HepG2 (cell line): Measurements from ENCODE around the gene BORCS5. TPM values are rescaled to one million over a fixed set of nuclear protein-coding genes. Genes with fewer than 3 reads are reported as not detected.

Experiments used
- ATAC-seq: fragments of 200-7000 bp; cut with Tn5 transposase; 3 replicates; pipeline ENCODE4 v1.9.1; 2020; ENCODE audit warnings: mild to moderate bottlenecking, moderate library complexity
- BruUV-seq: library from RNA; stranded (reverse); fragments of 400-500 nt; replicated peaks from 2 replicates; lab custom pipeline; 2021; lab: Mats Ljungman, UMichigan
- CTCF ChIA-PET: fragments of 300-600 bp; formaldehyde crosslinking; extraction: SDS; loops from one replicate; lab custom pipeline; 2021; ENCODE audit warnings: low total read pairs, inconsistent platforms, low intra/inter-chr PET ratio; lab: Yijun Ruan, JAX
- POLR2A ChIA-PET: fragments of 350-600 bp; sonication (Branson Sonifier 250); formaldehyde crosslinking; loops from one replicate; lab custom pipeline; 2020; ENCODE audit warnings: antibody characterized with exemption, inconsistent platforms; lab: Yijun Ruan, JAX
- DNase-seq: peaks from one replicate; pipeline ENCODE4 v3.0.0-alpha.2; 2015; ENCODE audit warnings: low spot score
- FAIRE-seq: peaks from 3 replicates; lab custom pipeline; 2011; peaks lifted over from hg19 to GRCh38; lab: Jason Lieb, UNC
- H2AFZ ChIP-seq: one replicate; pipeline ENCODE4 v1.6.1; 2011; ENCODE audit warnings: low read length, inconsistent platforms
- H3K27ac ChIP-seq: fragments of 300-600 bp; 3 replicates; pipeline ENCODE4 v1.8.0; 2011; ENCODE audit warnings: mixed run types, mild to moderate bottlenecking, mixed read lengths, low read length, inconsistent platforms; ENCODE audit not compliant: insufficient read depth; ENCODE audit errors: extremely low read length
- H3K27me3 ChIP-seq, 2 experiments: fragments of 200-600 bp in 1 of 2; 2 replicates in 1 of 2; 3 replicates in 1 of 2; pipeline versions ENCODE4 v1.6.0 to v1.8.0; 2011; ENCODE audit warnings: low read length in 2 of 2, mild to moderate bottlenecking in 2 of 2, moderate library complexity in 2 of 2, inconsistent platforms in 1 of 2; ENCODE audit not compliant: insufficient read depth in 2 of 2, control insufficient read depth in 1 of 2
- H3K36me3 ChIP-seq, 2 experiments: fragments of 200-600 bp in 1 of 2; replicated peaks in 1 of 2; 2 replicates in 1 of 2; 3 replicates in 1 of 2; pipeline versions ENCODE4 v1.5.1 to v1.8.0; 2011; ENCODE audit warnings: low read length in 2 of 2, inconsistent platforms in 1 of 2; ENCODE audit not compliant: insufficient read depth in 2 of 2, control insufficient read depth in 1 of 2
- H3K4me1 ChIP-seq: 2 replicates; pipeline ENCODE4 v1.5.1; 2012; ENCODE audit warnings: low read length, inconsistent platforms; ENCODE audit not compliant: insufficient read depth
- H3K4me2 ChIP-seq: 2 replicates; pipeline ENCODE4 v1.6.0; 2011; ENCODE audit warnings: low read depth, low read length, inconsistent platforms
- H3K4me3 ChIP-seq, 3 experiments: fragments of 200-600 bp in 1 of 3; sonication (generic), shearing (Covaris generic) in 1 of 3; replicated peaks in 1 of 3; 2 replicates each; pipeline ENCODE4 v1.5.1; 2011 to 2016; ENCODE audit warnings: low read length in 3 of 3, inconsistent platforms in 2 of 3, low read depth in 2 of 3, mild to moderate bottlenecking in 2 of 3, control low read depth in 1 of 3, mixed read lengths in 1 of 3; ENCODE audit not compliant: insufficient read depth in 1 of 3
- H3K79me2 ChIP-seq: one replicate; pipeline ENCODE4 v1.6.1; 2011; ENCODE audit warnings: low read length, inconsistent platforms; ENCODE audit not compliant: insufficient read depth
- H3K9ac ChIP-seq: 2 replicates; pipeline ENCODE4 v1.6.0; 2011; ENCODE audit warnings: mild to moderate bottlenecking, low read depth, low read length, inconsistent platforms; ENCODE audit not compliant: insufficient read depth
- H3K9me3 ChIP-seq: 2 replicates; pipeline ENCODE4 v1.5.1; 2012; ENCODE audit warnings: mild to moderate bottlenecking, low read length
- H4K20me1 ChIP-seq: 2 replicates; pipeline ENCODE4 v1.6.0; 2011; ENCODE audit warnings: inconsistent platforms, mild to moderate bottlenecking, low read length, moderate library complexity; ENCODE audit not compliant: insufficient read depth
- HOXA7 ChIP-seq: sonication (generic); formaldehyde crosslinking; IDR thresholded peaks from 2 replicates; pipeline ENCODE4 v1.8.1; 2022; ENCODE audit warnings: mild to moderate bottlenecking, missing genetic modification reagents, moderate library complexity
- KDM5A ChIP-seq: fragments of 200-600 bp; sonication (generic); IDR thresholded peaks from 2 replicates; pipeline ENCODE4 v1.7.0; 2018; ENCODE audit warnings: antibody characterized with exemption, mild to moderate bottlenecking, low read length, borderline replicate concordance
- NPAS2 ChIP-seq: sonication (generic); formaldehyde crosslinking; IDR thresholded peaks from 2 replicates; pipeline ENCODE4 v1.8.0; 2022; ENCODE audit warnings: mild to moderate bottlenecking, missing genetic modification reagents, borderline replicate concordance
- RFX3 ChIP-seq: IDR thresholded peaks from 2 replicates; pipeline ENCODE4 v1.6.1; 2016; ENCODE audit warnings: missing biosample characterization, missing genetic modification reagents
- RNF2 ChIP-seq: fragments of 450-650 bp; conservative IDR thresholded peaks from 2 replicates; pipeline ENCODE4 v1.6.1; 2016; ENCODE audit warnings: low read depth
- TAF1 ChIP-seq: sonication (generic); formaldehyde crosslinking; IDR thresholded peaks from 2 replicates; pipeline ENCODE4 v1.4.0; 2020; ENCODE audit warnings: missing genetic modification reagents
- TBP ChIP-seq: sonication (generic); formaldehyde crosslinking; IDR thresholded peaks from 2 replicates; pipeline ENCODE4 v1.5.0; 2020; ENCODE audit warnings: missing genetic modification reagents
- ZFP36L2 ChIP-seq: sonication (generic); formaldehyde crosslinking; IDR thresholded peaks from 2 replicates; pipeline ENCODE4 v1.4.0; 2020; ENCODE audit warnings: missing genetic modification reagents
- ZNF264 ChIP-seq: sonication (generic); formaldehyde crosslinking; IDR thresholded peaks from 2 replicates; pipeline ENCODE4 v1.4.0; 2020; ENCODE audit warnings: missing genetic modification reagents
- WGBS: methylation state at CpG from one replicate; pipeline ENCODE4 v1.1.6; 2017; ENCODE audit warnings: low lambda C conversion rate; 5-methylcytosine and 5-hydroxymethylcytosine counted together
- in situ Hi-C: cut with HindIII; loops from 2 replicates; pipeline ENCODE4 v1.10.0; 2017; ENCODE audit warnings: low pct_unique_long_range_greater_than_20kb; ENCODE audit not compliant: extremely low pct_ligation_motif_present
- intact Hi-C: fragments of 100-400 bp; cut with micrococcal nuclease; formaldehyde crosslinking; loops from one replicate; pipeline ENCODE4 v1.10.0; 2022; ENCODE audit not compliant: unreplicated experiment
- polyA plus RNA-seq, 8 experiments: library from polyadenylated mRNA; depleted of rRNA in 3 of 8; stranded (reverse) in 7 of 8; unstranded in 1 of 8; fragments of >200 nt; fragmentation: Illumina TruSeq in 4 of 8; extraction: Trizol in 4 of 8; gene quantifications; 2 replicates each; pipeline versions ENCODE4 v1.2.1 to v1.2.3, GENCODE V29; 2011 to 2016; ENCODE audit warnings: low read depth in 4 of 8, missing spikeins in 1 of 8, mixed read lengths in 1 of 8; ENCODE audit not compliant: insufficient read depth in 1 of 8
- total RNA-seq, 5 experiments: library from RNA; depleted of rRNA; stranded (reverse); fragments of >200 nt; fragmentation: Illumina TruSeq; extraction: Trizol; gene quantifications; 2 replicates each; pipeline ENCODE4 v1.2.3, GENCODE V29; 2016; ENCODE audit warnings: low read depth in 1 of 5
- TF ChIP-seq, protein P1 (sequence below): sonication (generic); formaldehyde crosslinking; IDR thresholded peaks from 2 replicates; pipeline ENCODE4 v1.4.0; 2020; ENCODE audit warnings: missing genetic modification reagents, borderline replicate concordance
- TF ChIP-seq, protein P2 (sequence below): sonication (generic); formaldehyde crosslinking; conservative IDR thresholded peaks from 2 replicates; pipeline ENCODE4 v1.8.0; 2022; ENCODE audit warnings: low read depth, missing genetic modification reagents
- TF ChIP-seq, protein P3 (sequence below): IDR thresholded peaks from 2 replicates; pipeline ENCODE4 v1.6.1; 2016; ENCODE audit warnings: mild to moderate bottlenecking

BORCS5 gene
- total and polyA plus RNA-seq, 2 of the 13 experiments (the other 11 are each of a cell fraction or from before 2014, with no cell fraction given) = 3.9 to 4.7 TPM

DNA sequence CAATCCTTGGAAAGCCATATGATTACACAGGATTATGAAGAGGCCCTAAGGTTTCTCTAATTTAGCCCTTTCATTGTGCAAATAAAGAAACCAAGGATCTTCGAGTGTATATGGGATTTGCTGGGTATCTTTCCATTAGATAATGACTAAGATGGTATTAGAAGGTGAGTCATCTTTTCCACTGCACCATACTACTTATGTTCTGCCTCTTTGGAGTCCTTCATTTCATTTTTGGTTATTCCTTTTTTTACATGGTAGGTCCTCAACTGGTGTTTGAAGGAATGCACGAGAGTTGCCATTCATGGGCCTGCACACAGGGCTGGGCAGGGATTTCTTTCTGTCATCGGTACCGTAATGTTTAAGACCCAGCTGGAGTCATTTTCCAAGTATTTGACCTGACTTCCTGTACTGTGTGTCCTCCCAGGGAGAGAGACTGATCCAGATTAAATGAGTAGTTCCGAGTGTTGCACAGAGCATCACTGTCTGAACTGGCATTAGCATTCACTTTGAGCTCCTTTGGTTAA is 85.7 kb downstream of the BORCS5 start:
- intact Hi-C loops = no loop called here
- H2AFZ ChIP-seq = no peak overlapping the region

More for the DNA sequence above, 85.7 kb downstream of the BORCS5 start:
- H3K79me2 ChIP-seq = no peaks in the 10 kb centered on the region
- in situ Hi-C loops = no loop called here
- POLR2A ChIA-PET = interaction anchor here (0.5 to 1.5 kb wide), 2 partner anchors 39 to 43 kb away, joined by 3 to 8 read pairs; no protein-coding TSS in a partner anchor
- no peak overlapping the region for H3K4me3 ChIP-seq
- no peaks in the 10 kb centered on the region for H4K20me1 ChIP-seq
- 87% methylated on average over 4 of the region's 5 CpGs for WGBS
- no peak overlapping the region for H3K4me2 ChIP-seq
- H3K4me1 ChIP-seq = peaks cover 64% of the 10 kb centered on the region
- ATAC-seq (no peak), DNase-seq (no peak), FAIRE-seq (no peak)
- H3K9me3 ChIP-seq = no peaks in the 10 kb centered on the region
- BruUV-seq = no TSS peak
- H3K27me3 ChIP-seq = no peaks in the 10 kb centered on the region
- no peak overlapping the region for H3K27ac ChIP-seq
- CTCF ChIA-PET = no interaction called here
- H3K36me3 ChIP-seq = no peaks in the 10 kb centered on the region
- TF ChIP-seq ZFP36L2 (CRISPR knock-in tag) = no peak
- no peak for TF ChIP-seq KDM5A
- TF ChIP-seq NPAS2 (CRISPR knock-in tag) = no peak
- no peak for TF ChIP-seq TAF1 (CRISPR knock-in tag)
- TF ChIP-seq, protein P1, sequence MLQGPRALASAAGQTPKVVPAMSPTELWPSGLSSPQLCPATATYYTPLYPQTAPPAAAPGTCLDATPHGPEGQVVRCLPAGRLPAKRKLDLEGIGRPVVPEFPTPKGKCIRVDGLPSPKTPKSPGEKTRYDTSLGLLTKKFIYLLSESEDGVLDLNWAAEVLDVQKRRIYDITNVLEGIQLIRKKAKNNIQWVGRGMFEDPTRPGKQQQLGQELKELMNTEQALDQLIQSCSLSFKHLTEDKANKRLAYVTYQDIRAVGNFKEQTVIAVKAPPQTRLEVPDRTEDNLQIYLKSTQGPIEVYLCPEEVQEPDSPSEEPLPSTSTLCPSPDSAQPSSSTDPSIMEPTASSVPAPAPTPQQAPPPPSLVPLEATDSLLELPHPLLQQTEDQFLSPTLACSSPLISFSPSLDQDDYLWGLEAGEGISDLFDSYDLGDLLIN = no peak
- TF ChIP-seq, protein P2, sequence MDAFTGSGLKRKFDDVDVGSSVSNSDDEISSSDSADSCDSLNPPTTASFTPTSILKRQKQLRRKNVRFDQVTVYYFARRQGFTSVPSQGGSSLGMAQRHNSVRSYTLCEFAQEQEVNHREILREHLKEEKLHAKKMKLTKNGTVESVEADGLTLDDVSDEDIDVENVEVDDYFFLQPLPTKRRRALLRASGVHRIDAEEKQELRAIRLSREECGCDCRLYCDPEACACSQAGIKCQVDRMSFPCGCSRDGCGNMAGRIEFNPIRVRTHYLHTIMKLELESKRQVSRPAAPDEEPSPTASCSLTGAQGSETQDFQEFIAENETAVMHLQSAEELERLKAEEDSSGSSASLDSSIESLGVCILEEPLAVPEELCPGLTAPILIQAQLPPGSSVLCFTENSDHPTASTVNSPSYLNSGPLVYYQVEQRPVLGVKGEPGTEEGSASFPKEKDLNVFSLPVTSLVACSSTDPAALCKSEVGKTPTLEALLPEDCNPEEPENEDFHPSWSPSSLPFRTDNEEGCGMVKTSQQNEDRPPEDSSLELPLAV (CRISPR knock-in tag) = no peak
- TF ChIP-seq, protein P3, sequence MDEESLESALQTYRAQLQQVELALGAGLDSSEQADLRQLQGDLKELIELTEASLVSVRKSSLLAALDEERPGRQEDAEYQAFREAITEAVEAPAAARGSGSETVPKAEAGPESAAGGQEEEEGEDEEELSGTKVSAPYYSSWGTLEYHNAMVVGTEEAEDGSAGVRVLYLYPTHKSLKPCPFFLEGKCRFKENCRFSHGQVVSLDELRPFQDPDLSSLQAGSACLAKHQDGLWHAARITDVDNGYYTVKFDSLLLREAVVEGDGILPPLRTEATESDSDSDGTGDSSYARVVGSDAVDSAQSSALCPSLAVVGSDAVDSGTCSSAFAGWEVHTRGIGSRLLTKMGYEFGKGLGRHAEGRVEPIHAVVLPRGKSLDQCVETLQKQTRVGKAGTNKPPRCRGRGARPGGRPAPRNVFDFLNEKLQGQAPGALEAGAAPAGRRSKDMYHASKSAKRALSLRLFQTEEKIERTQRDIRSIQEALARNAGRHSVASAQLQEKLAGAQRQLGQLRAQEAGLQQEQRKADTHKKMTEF (CRISPR knock-in tag) = no peak
- TF ChIP-seq TBP (CRISPR knock-in tag) = no peak
- no peak for TF ChIP-seq HOXA7
- no peak for TF ChIP-seq ZNF264 (CRISPR knock-in tag)
- no peak for TF ChIP-seq RNF2
- no peak for TF ChIP-seq RFX3 (CRISPR knock-in tag)
- no peak overlapping the region for H3K9ac ChIP-seq
